ENCODE measurements around the gene DHRSX.

The DHRSX gene

GRCh38 chrX:2188330-2188792 lies 312.4 kb downstream of the DHRSX start:
- H3K9me3 ChIP-seq (ENCODE audit: control insufficient read depth, insufficient read depth, low read length), result peaks cover 13% of the 10 kb centered on the region
- no peaks in the 10 kb centered on the region for H3F3A ChIP-seq (ENCODE audit: control insufficient read depth, insufficient read depth)
- H4K20me1 ChIP-seq (ENCODE audit: control insufficient read depth, insufficient read depth, low read depth, low read length), result no peaks in the 10 kb centered on the region
- no peak overlapping the region for H3K4me3 ChIP-seq (ENCODE audit: low read length)
- TF ChIP-seq EZH2phosphoT487 (IDR thresholded peaks at IDR 0.05; ENCODE audit: borderline replicate concordance, low read length), result no peak
- TF ChIP-seq CTCF (IDR thresholded peaks at IDR 0.05; ENCODE audit: low read depth, low read length, poor library complexity, severe bottlenecking), result no peak
- no peaks in the 10 kb centered on the region for H3K36me3 ChIP-seq (ENCODE audit: control insufficient read depth, low read length)
- no peaks in the 10 kb centered on the region for H3K79me2 ChIP-seq (ENCODE audit: control insufficient read depth, low read length)
- no peaks in the 10 kb centered on the region for H3K9me2 ChIP-seq (replicated peaks; ENCODE audit: control insufficient read depth, low read length)
- no peak overlapping the region for H3K27ac ChIP-seq (ENCODE audit: low read depth, low read length)
- no peak overlapping the region for H3K4me2 ChIP-seq (ENCODE audit: low read length)
- H3K4me1 ChIP-seq (ENCODE audit: control insufficient read depth, low read length), result no peaks in the 10 kb centered on the region
- no peaks in the 10 kb centered on the region for H3K27me3 ChIP-seq (ENCODE audit: control insufficient read depth, low read length)

GRCh38 chrX:2187352-2188115 lies 313.2 kb downstream of the DHRSX start:
- no peaks in the 10 kb centered on the region for H4K20me1 ChIP-seq (ENCODE audit: control insufficient read depth, insufficient read depth, low read depth, low read length)
- no peaks in the 10 kb centered on the region for H3K9me2 ChIP-seq (replicated peaks; ENCODE audit: control insufficient read depth, low read length)
- no peak overlapping the region for H3K4me3 ChIP-seq (ENCODE audit: low read length)
- no peak for TF ChIP-seq EZH2phosphoT487 (IDR thresholded peaks at IDR 0.05; ENCODE audit: borderline replicate concordance, low read length)
- TF ChIP-seq CTCF (IDR thresholded peaks at IDR 0.05; ENCODE audit: low read depth, low read length, poor library complexity, severe bottlenecking), result no peak
- H3K36me3 ChIP-seq (ENCODE audit: control insufficient read depth, low read length), result no peaks in the 10 kb centered on the region
- no peaks in the 10 kb centered on the region for H3K4me1 ChIP-seq (ENCODE audit: control insufficient read depth, low read length)
- peaks cover 13% of the 10 kb centered on the region for H3K9me3 ChIP-seq (ENCODE audit: control insufficient read depth, insufficient read depth, low read length)
- H3K27me3 ChIP-seq (ENCODE audit: control insufficient read depth, low read length), result no peaks in the 10 kb centered on the region
- H3K27ac ChIP-seq (ENCODE audit: low read depth, low read length), result no peak overlapping the region
- H3F3A ChIP-seq (ENCODE audit: control insufficient read depth, insufficient read depth), result no peaks in the 10 kb centered on the region
- H3K79me2 ChIP-seq (ENCODE audit: control insufficient read depth, low read length), result no peaks in the 10 kb centered on the region
- H3K4me2 ChIP-seq (ENCODE audit: low read length), result no peak overlapping the region

- H3K36me3 ChIP-seq (ENCODE audit: control insufficient read depth, low read length), result no peaks in the 10 kb centered on the region
- H3K4me1 ChIP-seq (ENCODE audit: control insufficient read depth, low read length), result no peaks in the 10 kb centered on the region
- H3K9me2 ChIP-seq (replicated peaks; ENCODE audit: control insufficient read depth, low read length), result no peaks in the 10 kb centered on the region
- H3K9me3 ChIP-seq (ENCODE audit: control insufficient read depth, insufficient read depth, low read length), result peaks cover 13% of the 10 kb centered on the region
- TF ChIP-seq CTCF (IDR thresholded peaks at IDR 0.05; ENCODE audit: low read depth, low read length, poor library complexity, severe bottlenecking) (no peak), EZH2phosphoT487 (IDR thresholded peaks at IDR 0.05; ENCODE audit: borderline replicate concordance, low read length) (no peak)
- no peak overlapping the region for H3K4me3 ChIP-seq (ENCODE audit: low read length)
- no peak overlapping the region for H3K27ac ChIP-seq (ENCODE audit: low read depth, low read length)
- no peaks in the 10 kb centered on the region for H3K27me3 ChIP-seq (ENCODE audit: control insufficient read depth, low read length)
- H3K4me2 ChIP-seq (ENCODE audit: low read length), result no peak overlapping the region
- H3F3A ChIP-seq (ENCODE audit: control insufficient read depth, insufficient read depth), result no peaks in the 10 kb centered on the region
- no peaks in the 10 kb centered on the region for H4K20me1 ChIP-seq (ENCODE audit: control insufficient read depth, insufficient read depth, low read depth, low read length)
- H3K79me2 ChIP-seq (ENCODE audit: control insufficient read depth, low read length), result no peaks in the 10 kb centered on the region
Observed at GRCh38 chrX:2185341-2186082, 315.3 kb downstream of the DHRSX start.
